Testis (tissue), 3 donors: ENCODE results near the gene TUBGCP3. TPM values are rescaled to one million over a fixed set of nuclear protein-coding genes. Genes with fewer than 3 reads are reported as not detected.
"Not testable (repeated sequence)": the region's sequence is repeated elsewhere in the genome, so short reads cannot be mapped to it uniquely, and the experiment has no call there.

Experiments
- DNase-seq: peaks from one replicate; pipeline ENCODE4 v3.0.0-alpha.2; 2019
- H3K27ac ChIP-seq, 2 donors: fragments of 200-600 bp; sonication (generic); one replicate each; pipeline ENCODE4 v1.5.1; 2019
- H3K27me3 ChIP-seq: fragments of 200-600 bp; sonication (generic); one replicate; pipeline ENCODE4 v1.5.1; 2019
- H3K36me3 ChIP-seq: fragments of 200-600 bp; sonication (generic); one replicate; pipeline ENCODE4 v1.5.1; 2017; ENCODE audit warnings: low read depth; ENCODE audit errors: missing control alignments
- H3K4me1 ChIP-seq: fragments of 200-600 bp; sonication (generic); one replicate; pipeline ENCODE4 v1.5.1; 2019
- H3K4me3 ChIP-seq, 2 donors: fragments of 200-600 bp; sonication (generic); one replicate each; pipeline ENCODE4 v1.5.1; 2017 to 2019
- H3K9me3 ChIP-seq: fragments of 200-600 bp; sonication (generic); one replicate; pipeline ENCODE4 v1.5.1; 2017
- CTCF ChIP-seq, 3 experiments: fragments of 450-650 bp in 2 of 3; fragments of 200-600 bp in 1 of 3; sonication (generic) in 1 of 3; IDR thresholded peaks; one replicate each; pipeline ENCODE4 v1.5.1; 2016 to 2019; ENCODE audit warnings: antibody characterized with exemption in 3 of 3, mild to moderate bottlenecking in 2 of 3, moderate library complexity in 1 of 3
- POLR2A ChIP-seq: fragments of 450-650 bp; IDR thresholded peaks from one replicate; pipeline ENCODE4 v1.6.1; 2017; ENCODE audit warnings: antibody characterized with exemption, mild to moderate bottlenecking, moderate library complexity
- WGBS, 2 donors: methylation state at CpG; one replicate each; pipeline ENCODE4 v1.1.5; 2018; 5-methylcytosine and 5-hydroxymethylcytosine counted together
- intact Hi-C: fragments of 100-400 bp; cut with DNase I; formaldehyde crosslinking; loops from one replicate; pipeline ENCODE4 v1.15.1; 2023; ENCODE audit warnings: low total_unique reads
- polyA plus RNA-seq: library from polyadenylated mRNA; stranded (reverse); fragments of 350-450 nt; fragmentation: Illumina TruSeq; extraction: RNeasy Lipid Tissue Mini Kit (QIAGEN cat#74804); gene quantifications from one replicate; pipeline ENCODE4 v1.2.3, GENCODE V29; 2014; ENCODE audit warnings: low read depth, low replicate concordance; ENCODE audit not compliant: insufficient read depth
- total RNA-seq, 2 donors: library from RNA; depleted of rRNA; stranded (reverse); fragments of >200 nt; gene quantifications; one replicate each; pipeline ENCODE4 v1.2.3, GENCODE V29; 2016

Gene TUBGCP3
- total and polyA plus RNA-seq, 3 donors from 2014 or later: 42.4 to 53.1 (median 53.1) TPM

DNA sequence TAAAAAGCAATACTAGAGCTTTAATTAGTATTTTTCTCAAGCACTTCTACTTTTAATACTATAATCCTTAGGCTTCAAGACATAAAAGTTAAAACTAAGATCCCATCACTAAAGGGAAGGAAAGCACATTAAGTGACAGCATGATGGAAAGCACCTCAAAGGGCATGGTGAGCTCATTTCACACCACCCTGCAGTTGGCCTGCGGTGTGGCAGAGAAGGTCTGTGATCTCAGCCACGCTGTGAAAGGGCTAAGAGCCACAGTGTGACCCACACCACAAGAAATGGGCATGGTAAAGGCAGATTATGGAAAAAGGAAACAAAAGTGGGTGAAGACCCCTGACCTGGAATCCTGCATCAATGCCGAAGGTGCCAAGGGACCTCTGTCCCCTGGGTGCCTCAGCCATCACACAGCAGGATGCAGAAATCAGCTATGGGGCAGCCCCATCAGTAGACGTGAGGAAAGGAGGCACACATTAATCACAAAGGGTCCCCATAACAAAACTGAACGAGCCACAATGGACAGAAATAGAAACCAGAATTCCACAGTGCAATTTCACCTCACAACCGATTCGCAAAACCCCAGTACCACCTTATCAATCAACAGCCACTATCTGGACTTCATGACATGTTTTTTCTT is 33.6 kb downstream of the TUBGCP3 start:
- H3K4me1 ChIP-seq: no peaks in the 10 kb centered on the region
- no peak overlapping the region for H3K4me3 ChIP-seq
- TF ChIP-seq CTCF (IDR thresholded peaks at IDR 0.05) (no peak), POLR2A (no peak)
- no peak overlapping the region for H3K27ac ChIP-seq
- peaks cover 5% of the 10 kb centered on the region for H3K36me3 ChIP-seq
- no peak for DNase-seq
- intact Hi-C loops: no loop called here
- WGBS, 2 donors: 91 to 95% methylated on average over 7 of the region's 7 CpGs
- no peaks in the 10 kb centered on the region for H3K27me3 ChIP-seq
- no peaks in the 10 kb centered on the region for H3K9me3 ChIP-seq

DNA sequence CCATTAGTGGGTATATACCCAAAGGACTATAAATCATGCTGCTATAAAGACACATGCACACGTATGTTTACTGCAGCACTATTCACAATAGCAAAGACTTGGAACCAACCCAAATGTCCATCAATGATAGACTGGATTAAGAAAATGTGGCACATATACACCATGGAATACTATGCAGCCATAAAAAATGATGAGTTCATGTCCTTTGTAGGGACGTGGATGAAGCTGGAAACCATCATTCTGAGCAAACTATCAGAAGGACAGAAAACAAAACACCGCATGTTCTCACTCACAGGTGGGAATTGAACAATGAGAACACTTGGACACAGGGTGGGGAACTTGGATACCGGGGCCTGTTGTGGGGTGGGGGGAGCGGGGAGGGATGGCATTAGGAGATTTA is 39.0 kb downstream of the TUBGCP3 start:
- H3K4me3 ChIP-seq, H3K4me1 ChIP-seq, intact Hi-C loops, H3K27me3 ChIP-seq, DNase-seq, H3K36me3 ChIP-seq, H3K9me3 ChIP-seq, H3K27ac ChIP-seq: not testable (repeated sequence)
- 92 to 96% methylated on average over 5 of the region's 5 CpGs for WGBS, 2 donors

GRCh38 chr13:112545856-112546255 is 42.1 kb downstream of the TUBGCP3 start:
- 89 to 91% methylated on average over 3 of the region's 3 CpGs for WGBS, 2 donors
- Histone ChIP-seq H3K27ac (no peak overlapping the region), H3K9me3 (no peaks in the 10 kb centered on the region), H3K4me3 (no peak overlapping the region), H3K4me1 (no peaks in the 10 kb centered on the region), H3K27me3 (no peaks in the 10 kb centered on the region), H3K36me3 (peaks cover 5% of the 10 kb centered on the region)
- TF ChIP-seq POLR2A (no peak), CTCF (IDR thresholded peaks at IDR 0.05) (no peak)
- intact Hi-C loops: no loop called here
- no peak for DNase-seq

GRCh38 chr13:112532837-112533745 is 54.9 kb downstream of the TUBGCP3 start:
- no peak for DNase-seq
- Histone ChIP-seq H3K4me3 (no peak overlapping the region), H3K36me3 (no peaks in the 10 kb centered on the region), H3K27me3 (no peaks in the 10 kb centered on the region), H3K27ac (no peak overlapping the region), H3K4me1 (no peaks in the 10 kb centered on the region), H3K9me3 (no peaks in the 10 kb centered on the region)
- intact Hi-C loops: no loop called here
- 81 to 86% methylated on average over 10 to 13 of the region's 13 CpGs for WGBS, 2 donors
- TF ChIP-seq CTCF (IDR thresholded peaks at IDR 0.05) (no peak), POLR2A (no peak)

DNA sequence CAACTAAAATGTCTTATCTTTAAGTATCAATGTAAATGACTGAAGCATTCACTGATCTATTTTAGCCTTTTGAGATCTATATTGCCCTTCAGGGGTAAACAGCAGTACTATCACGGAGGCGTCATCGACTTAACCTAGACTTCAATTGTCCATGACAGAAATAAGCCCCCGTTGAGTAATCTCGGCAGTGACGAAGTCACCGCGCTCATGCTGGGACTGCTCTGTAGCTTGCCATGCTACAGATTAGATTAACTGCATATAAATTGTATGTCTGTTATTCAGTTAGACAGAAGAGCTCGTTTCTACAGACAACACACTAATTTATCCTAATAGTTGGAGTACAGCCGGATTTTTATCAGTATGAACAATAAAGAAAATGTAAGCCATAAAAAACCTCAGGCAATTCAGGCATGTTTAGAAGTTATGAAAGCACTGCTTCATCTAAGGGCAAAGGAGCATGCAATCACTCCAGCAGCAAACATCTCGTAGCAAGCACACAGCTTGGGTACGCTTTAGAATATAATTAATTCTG is 56.6 kb downstream of the TUBGCP3 start:
- H3K36me3 ChIP-seq: no peaks in the 10 kb centered on the region
- DNase-seq: no peak
- no peaks in the 10 kb centered on the region for H3K27me3 ChIP-seq
- no peak overlapping the region for H3K4me3 ChIP-seq
- TF ChIP-seq CTCF (IDR thresholded peaks at IDR 0.05) (no peak), POLR2A (no peak)
- 74 to 75% methylated on average over 12 of the region's 12 CpGs for WGBS, 2 donors
- H3K4me1 ChIP-seq: no peaks in the 10 kb centered on the region
- no peaks in the 10 kb centered on the region for H3K9me3 ChIP-seq
- no peak overlapping the region for H3K27ac ChIP-seq
- intact Hi-C loops: no loop called here
